NCI-H2227 (cell line): ENCODE data around the gene PTGDR.
A peak's percentile ranks its signal among the peaks of the same experiment; 100 is the strongest.

Experiments used
- DNase-seq: peaks from one replicate; lab custom pipeline; 2025; ENCODE audit not compliant: unreplicated experiment; lab: John Stamatoyannopoulos, UW

The PTGDR gene

DNA sequence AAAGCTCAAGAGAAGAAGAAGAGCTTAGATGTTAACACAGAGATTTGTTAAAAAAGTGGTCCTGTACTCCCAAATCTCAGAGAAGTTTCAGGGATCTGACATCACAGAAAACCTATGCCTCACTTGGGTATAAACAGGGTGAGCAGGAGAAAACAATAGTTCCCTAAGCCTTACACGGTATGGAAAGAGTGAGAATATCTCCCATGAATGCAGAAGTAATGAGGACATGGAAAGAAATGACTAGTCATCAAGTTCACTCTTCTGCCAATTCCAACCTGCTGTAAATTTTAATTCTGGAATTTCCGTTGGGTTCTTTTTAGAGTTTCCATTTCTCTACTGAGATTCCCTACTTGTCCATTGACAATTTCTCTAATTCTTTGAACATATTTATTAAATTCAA, 40.4 kb downstream of the PTGDR start:
- no peak for DNase-seq

DNA sequence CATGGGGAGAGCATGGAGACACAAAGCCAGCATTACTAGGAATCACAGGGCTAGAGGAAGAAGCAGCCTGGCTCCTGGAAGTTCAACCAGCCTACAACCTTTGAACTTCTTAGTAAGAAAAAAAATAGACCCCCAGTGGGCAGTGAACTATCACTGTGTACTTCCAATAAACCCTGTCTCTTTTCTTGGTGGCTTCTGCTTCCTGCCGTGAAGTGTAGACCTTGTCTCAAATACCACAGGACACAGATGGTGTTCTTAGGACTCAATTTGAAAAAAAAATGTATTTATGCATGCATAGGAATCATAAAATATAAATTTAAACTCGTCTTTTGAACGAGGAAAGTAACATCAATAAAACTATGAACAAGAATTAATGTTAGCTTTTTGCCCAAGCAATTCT, 43.0 kb downstream of the PTGDR start:
- DNase-seq: no peak

DNA sequence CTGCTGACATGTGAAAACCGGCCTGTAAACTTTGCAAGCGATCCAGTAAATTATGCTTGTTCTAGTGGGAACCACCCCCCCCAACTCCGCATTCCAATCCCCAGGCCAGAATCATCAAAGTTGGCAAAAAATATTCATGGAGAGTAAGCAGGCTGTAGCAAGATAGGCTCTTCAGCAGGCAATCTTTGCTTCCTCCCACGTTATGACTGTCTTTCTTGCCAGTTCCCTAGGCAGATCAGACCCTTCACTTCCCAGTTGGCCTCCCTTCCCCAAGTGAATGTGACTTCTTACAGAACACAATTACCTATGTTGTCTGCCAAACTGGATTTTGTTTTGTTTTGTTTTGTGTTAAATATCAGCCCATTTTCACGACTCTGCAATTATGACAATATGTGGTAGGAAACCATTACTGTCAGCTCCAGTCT, 45.4 kb downstream of the PTGDR start:
- DNase-seq: no peak

DNA sequence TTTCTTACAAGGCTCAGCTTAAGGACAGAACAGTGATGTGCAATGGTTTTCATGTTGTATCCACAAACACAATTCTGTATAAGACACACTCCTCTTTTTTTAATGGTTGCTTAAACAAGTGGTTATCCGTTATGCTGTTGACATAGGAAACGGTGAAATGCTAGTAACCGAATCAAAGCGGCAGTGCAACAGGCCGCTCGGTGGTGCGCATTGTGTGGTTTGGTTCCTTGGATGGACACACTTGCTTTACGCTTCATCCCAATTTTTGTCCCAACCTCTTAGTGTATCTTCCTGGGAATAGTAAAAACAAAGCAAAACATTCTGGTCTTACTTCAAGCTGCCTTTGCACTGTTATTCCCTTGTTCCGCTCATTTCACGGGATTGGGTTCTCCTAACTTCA, 46.0 kb downstream of the PTGDR start:
- no peak for DNase-seq

- peak; percentile 57 for DNase-seq
Observed at GRCh38 chr14:52313903-52314594, 46.6 kb downstream of the PTGDR start, which contains the start of gene PTGER2. Gene PTGER2, plus strand, starts transcription at chr14:52314312. Its CDS starts 237 bp downstream, at chr14:52314549.

GRCh38 chr14:52314595-52315354, 47.3 kb downstream of the PTGDR start:
- no peak for DNase-seq

GRCh38 chr14:52315355-52315718, 47.8 kb downstream of the PTGDR start:
- DNase-seq: no peak

DNA sequence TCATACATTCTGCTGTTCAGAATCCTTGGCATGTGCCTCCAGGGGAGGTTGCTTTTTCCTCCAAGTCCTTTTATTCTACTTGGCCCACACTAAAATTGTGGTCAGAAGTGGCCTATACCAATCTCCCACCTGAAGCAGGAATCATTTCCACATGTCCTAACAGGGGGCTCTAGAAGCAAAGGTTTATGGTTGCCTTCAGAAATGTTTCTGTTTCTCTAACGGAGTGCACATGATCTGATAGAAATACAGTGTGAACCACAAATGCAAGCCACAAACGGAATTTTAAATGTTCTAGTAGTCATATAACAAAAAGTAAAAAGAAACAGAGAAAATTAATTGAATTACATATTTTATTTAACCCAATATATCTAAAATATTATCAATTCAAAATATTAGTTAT, 50.6 kb downstream of the PTGDR start:
- DNase-seq: no peak

GRCh38 chr14:52318826-52319645, 51.5 kb downstream of the PTGDR start:
- DNase-seq: no peak

GRCh38 chr14:52319919-52320318, 52.4 kb downstream of the PTGDR start:
- no peak for DNase-seq

- DNase-seq: no peak
Observed at GRCh38 chr14:52325126-52325525, 57.6 kb downstream of the PTGDR start.

- DNase-seq: no peak
Observed at GRCh38 chr14:52325630-52326029, 58.1 kb downstream of the PTGDR start.
